Mammary epithelial cell (primary cell): ENCODE results near the gene PHF12.

Source experiments
- CTCF ChIP-seq, 2 donors: IDR thresholded peaks in 1 of 2; conservative IDR thresholded peaks in 1 of 2; 2 replicates each; pipeline ENCODE4 v1.5.1; 2011 to 2012; ENCODE audit warnings: inconsistent platforms in 2 of 2, low read length in 2 of 2, mild to moderate bottlenecking in 2 of 2, control low read depth in 1 of 2, low read depth in 1 of 2; ENCODE audit not compliant: insufficient read depth in 1 of 2; ENCODE audit errors: extremely low read depth in 1 of 2
- EZH2 ChIP-seq: IDR thresholded peaks from 2 replicates; pipeline ENCODE4 v1.6.1; 2012; ENCODE audit warnings: low read length, inconsistent platforms, borderline replicate concordance

DNA sequence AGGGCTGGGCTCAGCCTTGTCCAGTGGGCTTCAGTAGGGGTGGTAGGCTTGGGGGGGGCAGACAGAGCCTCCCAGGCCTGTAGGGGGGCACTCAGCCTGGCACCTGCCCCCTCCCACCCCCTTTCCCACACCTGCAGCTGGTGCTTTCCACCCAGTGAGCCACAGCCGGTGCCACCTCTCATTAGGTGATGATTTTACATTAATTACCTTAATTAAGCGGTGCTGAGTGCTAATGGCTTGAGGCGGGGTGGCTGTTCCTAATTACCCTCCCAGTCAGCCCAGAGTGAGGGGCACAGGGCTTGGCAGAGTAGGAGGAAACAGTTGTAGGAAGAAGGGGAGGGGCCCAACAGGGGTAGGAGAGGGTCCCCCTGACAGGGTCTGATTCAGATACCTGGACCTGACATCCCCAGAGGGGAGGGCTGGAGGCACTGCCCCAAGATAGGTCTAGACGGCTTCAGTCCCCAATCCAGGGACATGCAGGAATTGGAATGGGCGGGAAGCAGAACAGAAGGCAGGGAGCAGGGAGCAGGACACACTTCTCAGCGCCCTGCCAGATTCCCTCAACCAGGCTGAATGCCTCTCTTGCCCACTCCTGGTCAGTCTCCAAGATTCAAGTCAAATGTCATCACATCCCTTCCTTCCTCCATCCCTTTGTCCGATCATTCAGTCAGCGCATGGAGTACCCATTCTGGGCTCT, 26.5 kb upstream of the PHF12 start:
- TF ChIP-seq CTCF (conservative IDR thresholded peaks at IDR 0.05 in 1 of 2, IDR thresholded peaks at IDR 0.05 in 1 of 2; ENCODE audit: extremely low read depth in 1 of 2, insufficient read depth in 1 of 2, low read depth in 1 of 2, low read length in 2 of 2) (no peak), EZH2 (no peak)
